SKM-1 (cell line): ENCODE data around the gene DENND1C.
A peak's percentile ranks its signal among the peaks of the same experiment; 100 is the strongest.

Experiments
- DNase-seq: peaks from one replicate; lab custom pipeline; 2025; ENCODE audit not compliant: unreplicated experiment; lab: John Stamatoyannopoulos, UW

The DENND1C gene

GRCh38 chr19:6425732-6426620 is 55.6 kb downstream of the DENND1C start:
- DNase-seq, result peak; percentile 33

- peak; percentile 100 for DNase-seq
These were observed 56.5 kb downstream of the DENND1C start for GRCh38 chr19:6424939-6425731.

GRCh38 chr19:6424195-6424938 is 57.2 kb downstream of the DENND1C start, which contains the start of gene KHSRP:
Gene KHSRP (minus strand): TSS chr19:6424811. CDS start chr19:6424701, 110 bp downstream.
- no peak for DNase-seq

GRCh38 chr19:6423499-6424194 is 57.9 kb downstream of the DENND1C start:
- no peak for DNase-seq

- DNase-seq, result no peak
These were observed 60.2 kb downstream of the DENND1C start for GRCh38 chr19:6421075-6422014.

GRCh38 chr19:6418562-6418932 is 63.0 kb downstream of the DENND1C start:
- no peak for DNase-seq

GRCh38 chr19:6417713-6418561 is 63.6 kb downstream of the DENND1C start:
- DNase-seq, result no peak
